ENCODE measurements around the gene WNT6.

Gene WNT6

DNA sequence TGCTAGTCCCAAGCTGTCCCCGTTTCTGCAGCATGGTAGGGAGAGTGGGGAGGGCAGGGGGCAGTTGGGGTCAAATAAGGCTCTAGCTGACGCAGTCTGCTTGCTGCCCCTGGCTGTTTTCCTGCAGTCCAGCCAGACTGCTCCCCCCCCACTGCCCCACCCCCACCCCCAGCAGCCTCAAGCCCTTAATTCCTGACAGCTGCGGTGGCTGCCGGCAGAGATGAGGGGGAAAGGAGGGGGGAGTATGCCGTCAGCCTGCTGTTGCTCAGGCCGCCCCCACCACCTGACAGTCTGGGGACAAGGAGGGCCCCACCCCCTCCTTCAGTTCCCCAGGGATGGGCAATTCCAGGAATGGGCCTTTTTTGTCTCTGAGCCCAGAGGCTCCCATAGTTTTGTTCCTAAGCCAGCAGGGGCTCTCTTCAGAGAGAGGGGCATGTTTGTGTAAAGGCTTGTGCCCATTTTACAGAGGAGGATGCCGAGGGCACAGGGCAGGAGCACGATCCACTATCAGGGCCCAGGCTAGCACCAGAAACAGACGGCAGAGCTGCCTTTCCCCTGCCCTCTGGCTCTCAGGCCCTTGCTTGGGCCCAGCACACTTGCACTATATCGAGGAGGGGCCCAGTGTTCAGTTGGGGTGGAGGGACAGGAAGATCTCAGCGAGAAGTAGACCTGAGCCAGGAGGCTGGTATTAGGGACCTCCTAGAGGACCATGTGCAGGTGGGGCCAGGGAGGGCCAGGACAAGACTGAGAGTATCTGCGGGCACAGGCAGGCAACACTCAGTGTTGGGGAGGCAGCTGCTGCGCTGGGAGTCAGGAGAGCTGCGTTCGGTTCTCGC is 19.5 kb downstream of the WNT6 start:
- peak in 1 of 2 experiments; percentile 31 for DNase-seq

GRCh38 chr2:218879776-218880101 is 20.1 kb downstream of the WNT6 start:
- DNase-seq, result no peak

- peak; percentile 72 to 79 for DNase-seq
Measured at GRCh38 chr2:218880102-218880858, 20.7 kb downstream of the WNT6 start, which contains the start of gene WNT10A. Gene WNT10A, plus strand, starts transcription at chr2:218880852. Its CDS starts 144 bp downstream, at chr2:218880996.

DNA sequence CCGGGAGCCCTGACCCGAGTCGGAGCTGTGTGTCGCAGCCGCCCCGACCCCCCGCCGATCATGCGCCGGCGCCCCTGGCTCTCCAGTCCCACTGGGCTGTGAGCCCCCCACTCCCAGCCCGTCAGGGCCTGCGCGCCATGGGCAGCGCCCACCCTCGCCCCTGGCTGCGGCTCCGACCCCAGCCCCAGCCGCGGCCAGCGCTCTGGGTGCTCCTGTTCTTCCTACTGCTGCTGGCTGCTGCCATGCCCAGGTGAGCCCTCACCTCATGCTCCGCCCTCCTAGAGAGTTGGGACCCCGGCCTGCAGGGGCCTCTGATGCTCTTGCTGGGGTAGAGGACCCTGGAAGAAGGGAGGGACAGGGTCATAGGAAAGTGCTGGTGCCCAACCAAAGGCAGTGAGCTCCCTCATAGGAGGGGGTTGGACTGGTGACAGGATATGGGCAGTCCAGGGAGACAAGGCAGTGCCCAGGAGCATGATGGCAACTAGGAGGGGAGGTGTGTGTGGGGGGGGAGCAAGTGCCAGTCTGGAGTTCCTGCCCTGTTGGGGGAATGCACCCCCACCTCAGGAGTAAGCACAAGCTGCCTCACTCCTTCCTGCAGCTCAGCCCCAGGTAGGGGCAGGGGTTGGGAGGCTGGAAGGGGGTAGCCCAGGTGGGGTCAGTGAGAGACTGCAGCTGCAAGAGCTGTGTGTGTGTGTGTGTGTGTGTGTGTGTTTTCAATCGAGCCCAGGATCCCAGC is 21.4 kb downstream of the WNT6 start:
- peak in 1 of 2 experiments; percentile 31 for DNase-seq

GRCh38 chr2:218881744-218882460 is 22.3 kb downstream of the WNT6 start:
- DNase-seq, result no peak

DNA sequence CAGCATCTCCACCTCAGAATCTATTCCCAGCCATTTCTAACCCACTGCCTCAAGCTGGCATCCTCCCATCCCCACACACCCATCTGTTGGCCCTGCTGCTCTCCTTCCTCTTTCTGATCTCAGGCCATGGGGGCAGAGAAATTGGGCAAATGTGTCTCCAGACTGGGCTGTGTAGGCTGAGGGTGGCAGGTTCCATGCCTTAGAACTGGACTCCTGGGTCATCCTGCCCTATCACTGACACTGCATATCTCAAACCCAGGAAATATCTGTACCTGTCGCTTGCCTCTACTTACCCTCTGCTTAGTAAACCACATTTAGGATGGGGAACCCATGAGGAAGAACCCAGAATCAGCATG is 22.8 kb downstream of the WNT6 start:
- no peak for DNase-seq

- peak; percentile 46 to 53 for DNase-seq
Measured at GRCh38 chr2:218882866-218883366, 23.3 kb downstream of the WNT6 start.

DNA sequence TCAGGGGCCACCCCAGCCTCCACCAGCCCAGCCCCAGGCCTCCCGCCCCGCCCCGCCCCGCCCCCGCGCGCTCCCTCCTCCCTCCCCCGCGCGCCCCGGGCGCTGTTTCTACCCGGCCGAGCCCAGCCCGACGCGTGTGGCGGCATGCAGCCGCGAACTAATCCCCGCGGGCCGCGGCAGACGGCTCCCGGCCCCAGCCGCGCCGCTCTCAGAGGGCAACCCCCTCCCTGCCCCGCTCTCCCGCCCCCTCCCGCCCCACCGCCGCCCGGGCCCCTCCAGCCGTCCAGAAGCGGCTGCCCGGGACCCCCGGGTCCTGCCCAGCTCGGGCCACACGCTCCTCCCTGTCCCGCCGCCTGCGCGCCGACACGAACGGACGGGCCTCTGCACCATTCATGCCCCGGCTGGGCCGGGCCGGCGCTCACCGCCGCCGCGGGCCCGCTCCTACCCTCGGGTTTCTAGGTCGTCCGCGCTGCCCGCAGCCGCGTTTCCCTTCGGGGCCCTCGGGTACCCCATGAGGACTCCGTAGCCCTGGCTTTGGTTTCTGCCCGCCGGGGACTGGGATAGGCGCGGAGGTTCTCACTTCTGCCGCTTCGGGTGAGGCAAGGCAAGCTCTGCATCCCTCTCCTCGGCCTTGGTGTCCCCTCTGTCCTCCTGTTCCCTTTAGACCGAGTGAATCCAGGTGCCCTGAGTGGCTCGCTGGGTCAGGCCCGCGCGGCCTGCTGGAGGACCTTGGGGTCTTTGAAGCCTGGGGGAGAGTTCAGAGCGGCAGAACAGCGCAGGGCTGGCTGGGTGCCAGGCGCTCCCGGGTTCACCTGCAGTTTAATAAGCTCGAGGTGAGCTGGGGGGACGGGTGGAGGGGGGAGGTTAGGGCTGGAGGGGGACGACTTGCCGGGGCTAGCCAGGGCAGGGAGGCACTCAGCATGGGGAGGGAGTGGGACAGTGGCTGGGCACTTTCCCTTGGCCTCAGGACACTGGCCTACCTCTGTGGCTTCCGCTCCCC is 24.2 kb downstream of the WNT6 start:
- DNase-seq, result peak; percentile 43 to 50

- no peak for DNase-seq
Measured at GRCh38 chr2:218884519-218884918, 24.9 kb downstream of the WNT6 start.

DNA sequence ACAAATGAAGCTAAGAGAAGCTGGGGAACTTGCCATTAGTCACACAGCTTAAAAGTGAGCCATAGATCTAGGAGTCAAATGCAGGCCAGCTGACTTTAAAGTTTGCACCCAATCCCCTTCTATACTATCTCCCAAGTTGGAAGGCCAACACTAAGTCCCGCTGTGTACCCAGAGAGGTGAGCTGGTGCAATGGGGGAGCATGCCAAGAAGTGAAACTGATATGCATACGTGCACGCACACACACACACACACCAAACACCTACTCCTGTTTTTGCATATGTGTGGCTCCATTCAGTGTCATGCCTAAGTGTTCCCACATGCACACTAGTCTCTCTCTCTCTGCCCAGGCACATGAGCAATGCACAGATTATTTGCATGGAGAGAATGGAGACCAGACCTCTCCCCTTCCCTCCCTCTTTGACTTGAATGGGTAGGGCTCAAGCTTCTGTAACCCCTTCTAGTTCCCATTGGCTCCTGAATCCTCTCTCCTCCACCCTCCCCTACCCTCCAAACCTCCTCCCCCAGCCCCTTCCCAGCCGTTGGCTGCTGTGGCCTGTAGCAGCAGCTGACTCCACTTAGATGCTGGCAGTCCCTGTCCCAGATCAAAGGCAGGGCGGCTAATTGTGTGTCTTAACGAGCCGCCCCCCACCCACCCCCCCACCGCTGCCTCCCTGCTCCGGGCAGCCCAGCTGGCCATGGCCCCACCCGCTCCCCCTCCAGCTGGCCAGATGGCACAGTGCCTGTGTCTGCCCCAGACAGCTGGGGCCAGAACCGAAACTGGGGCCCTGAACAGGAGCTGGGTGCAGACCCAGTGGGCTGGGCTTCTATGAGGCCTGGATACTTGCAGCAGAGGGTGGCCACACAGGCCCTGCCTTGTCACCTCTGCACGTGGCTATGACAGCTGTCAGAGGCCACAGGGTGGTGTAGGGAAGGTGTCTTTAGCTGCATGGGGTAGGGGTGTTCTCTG is 26.7 kb downstream of the WNT6 start:
- DNase-seq, result no peak

DNA sequence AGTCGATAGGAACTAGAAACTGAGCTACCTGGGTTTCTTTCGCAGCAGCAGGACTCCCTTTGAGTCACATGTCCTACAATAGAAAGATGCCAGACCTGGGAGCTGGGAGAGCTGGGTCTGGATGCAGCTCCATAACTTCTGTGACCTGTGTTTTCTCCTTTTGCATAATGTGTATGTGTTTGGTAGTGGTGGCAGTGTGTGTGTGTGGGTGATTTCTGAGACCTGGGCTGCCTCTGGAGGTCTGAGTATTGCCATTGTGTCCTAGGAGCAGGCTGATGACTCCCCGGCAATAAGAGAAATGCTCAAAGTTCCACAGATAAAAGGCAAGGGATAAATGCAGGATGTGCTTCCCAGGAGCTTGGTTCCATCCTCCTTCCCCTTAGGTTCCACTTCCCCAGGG is 27.5 kb downstream of the WNT6 start:
- no peak for DNase-seq

- no peak for DNase-seq
Measured at GRCh38 chr2:218888341-218888740, 28.7 kb downstream of the WNT6 start.

DNA sequence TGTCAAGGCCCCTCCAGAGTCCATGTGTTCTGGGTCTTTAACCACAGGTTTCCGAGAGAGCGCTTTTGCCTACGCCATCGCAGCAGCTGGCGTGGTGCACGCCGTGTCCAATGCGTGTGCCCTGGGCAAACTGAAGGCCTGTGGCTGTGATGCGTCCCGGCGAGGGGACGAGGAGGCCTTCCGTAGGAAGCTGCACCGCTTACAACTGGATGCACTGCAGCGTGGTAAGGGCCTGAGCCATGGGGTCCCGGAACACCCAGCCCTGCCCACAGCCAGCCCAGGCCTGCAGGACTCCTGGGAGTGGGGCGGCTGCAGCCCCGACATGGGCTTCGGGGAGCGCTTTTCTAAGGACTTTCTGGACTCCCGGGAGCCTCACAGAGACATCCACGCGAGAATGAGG is 30.3 kb downstream of the WNT6 start:
- no peak for DNase-seq

- no peak for DNase-seq
Measured at GRCh38 chr2:218890369-218890768, 30.8 kb downstream of the WNT6 start.

DNA sequence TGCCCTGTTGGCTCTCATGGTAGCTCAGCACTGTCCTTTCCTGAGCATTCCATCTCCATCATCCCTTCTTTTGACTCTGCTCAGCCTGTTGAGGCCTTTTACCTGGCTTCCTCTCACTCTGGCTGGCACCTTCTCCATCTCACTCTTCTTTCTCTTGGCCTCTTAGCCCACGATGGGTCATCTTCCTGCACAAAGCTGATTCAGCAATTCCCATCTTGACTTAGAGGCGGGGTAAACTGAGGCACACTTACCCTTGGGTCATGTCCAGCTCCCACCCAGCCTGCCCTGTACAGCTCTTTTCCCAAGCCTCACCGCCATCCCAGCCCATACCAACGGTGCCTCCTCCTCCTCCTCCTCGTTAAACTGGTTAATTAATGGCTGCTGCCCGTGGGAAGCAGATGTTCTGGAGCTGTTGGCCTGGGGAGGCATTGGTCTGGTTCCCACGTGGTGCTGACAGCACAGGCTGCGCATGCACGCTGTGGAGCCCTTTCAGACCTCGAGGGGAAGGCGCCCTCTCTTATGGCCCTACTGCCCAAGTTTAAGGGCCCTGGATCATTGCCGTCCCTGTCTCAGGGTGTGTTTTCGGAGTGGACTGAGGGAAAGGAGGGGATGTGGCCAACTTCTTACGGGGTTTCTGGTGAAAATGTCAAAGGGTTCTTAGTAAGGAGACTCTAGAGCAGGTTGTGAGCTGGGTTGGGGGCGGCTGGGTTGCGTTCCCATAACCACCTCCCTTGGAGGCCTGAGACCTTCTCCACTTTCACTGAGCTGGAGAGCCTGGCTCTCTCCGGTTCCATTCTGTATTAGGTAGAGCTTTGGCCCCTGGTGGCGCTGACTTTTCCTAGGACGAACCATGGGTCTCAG is 31.9 kb downstream of the WNT6 start:
- DNase-seq, result no peak

DNA sequence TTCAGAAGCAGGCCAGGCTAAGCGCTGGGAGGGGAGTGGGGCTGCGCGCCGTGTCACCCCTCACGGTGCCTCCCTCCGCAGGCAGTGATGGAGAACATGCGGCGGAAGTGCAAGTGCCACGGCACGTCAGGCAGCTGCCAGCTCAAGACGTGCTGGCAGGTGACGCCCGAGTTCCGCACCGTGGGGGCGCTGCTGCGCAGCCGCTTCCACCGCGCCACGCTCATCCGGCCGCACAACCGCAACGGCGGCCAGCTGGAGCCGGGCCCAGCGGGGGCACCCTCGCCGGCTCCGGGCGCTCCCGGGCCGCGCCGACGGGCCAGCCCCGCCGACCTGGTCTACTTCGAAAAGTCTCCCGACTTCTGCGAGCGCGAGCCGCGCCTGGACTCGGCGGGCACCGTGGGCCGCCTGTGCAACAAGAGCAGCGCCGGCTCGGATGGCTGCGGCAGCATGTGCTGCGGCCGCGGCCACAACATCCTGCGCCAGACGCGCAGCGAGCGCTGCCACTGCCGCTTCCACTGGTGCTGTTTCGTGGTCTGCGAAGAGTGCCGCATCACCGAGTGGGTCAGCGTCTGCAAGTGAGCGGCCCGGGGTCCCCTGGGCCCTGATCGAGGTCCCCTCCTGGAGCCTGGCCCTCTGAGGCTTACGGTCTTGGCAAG is 33.2 kb downstream of the WNT6 start:
- peak; percentile 84 to 90 for DNase-seq

DNA sequence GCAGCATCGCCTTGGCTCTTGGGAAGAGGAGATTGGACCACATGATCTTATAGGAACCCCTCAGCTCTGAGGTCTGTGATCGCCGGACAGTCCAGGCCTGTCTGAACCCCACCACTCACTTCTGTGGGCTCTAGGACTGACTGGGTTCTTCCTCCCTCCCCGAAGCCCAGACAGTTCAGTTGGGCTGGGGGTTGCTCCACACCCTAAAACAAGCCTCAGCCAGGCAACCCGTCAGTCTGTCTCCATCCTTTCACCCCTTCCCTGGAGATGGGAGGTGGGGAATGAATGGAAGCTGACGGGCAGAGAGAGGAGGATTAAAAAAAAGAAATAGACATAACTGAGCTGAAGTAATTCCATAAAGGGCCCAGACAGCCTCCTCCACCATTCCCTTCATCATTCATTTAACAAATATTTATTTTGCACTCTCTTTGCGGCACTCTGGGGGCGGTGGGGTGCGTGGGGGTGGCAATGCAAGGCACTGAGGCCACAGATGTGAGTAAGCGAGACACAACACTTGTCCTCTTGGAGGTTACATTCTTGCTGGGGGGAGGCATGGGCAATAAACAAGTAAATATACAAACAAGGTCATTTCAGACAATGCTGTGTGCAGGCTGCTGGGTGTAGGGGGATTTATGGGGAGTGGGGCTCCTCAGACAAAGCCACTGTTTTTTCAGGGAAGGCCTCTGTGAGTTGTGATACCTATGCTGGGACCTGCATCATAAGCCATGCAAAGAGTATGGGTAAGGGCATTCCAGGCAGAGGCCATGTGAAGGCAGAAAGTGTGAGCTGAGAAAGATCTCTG is 33.9 kb downstream of the WNT6 start:
- DNase-seq, result peak in 1 of 2 experiments; percentile 44
